Measurements from ENCODE around the gene POLN.

DNA sequence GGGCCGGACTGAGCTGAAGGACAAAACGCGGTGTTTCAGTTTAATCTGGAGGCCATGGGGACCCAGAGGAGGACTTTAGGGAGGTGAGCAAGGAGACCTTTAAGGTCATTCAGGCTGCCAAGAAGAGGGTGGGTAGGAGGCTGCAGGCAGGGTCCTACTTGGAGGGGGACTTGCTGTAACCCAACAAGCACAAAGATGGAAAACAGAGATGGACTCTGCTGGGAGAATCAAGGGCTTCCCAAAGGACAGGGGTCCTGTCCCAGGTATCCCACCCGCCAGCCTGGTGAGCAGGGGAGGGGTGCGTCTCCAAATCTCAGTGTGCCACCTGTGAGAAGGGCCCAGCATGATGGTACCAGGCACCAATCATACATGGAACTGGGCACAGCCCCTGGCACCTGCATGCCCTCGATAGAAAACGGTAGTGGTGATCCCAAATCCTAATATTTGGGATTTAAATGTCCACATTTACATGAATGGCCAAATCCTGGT lies 3.9 kb upstream of the POLN start:
- TF ChIP-seq POLR2AphosphoS5 (IDR thresholded peaks at IDR 0.05) (no peak), EP300 (IDR thresholded peaks at IDR 0.05) (no peak)
